ENCODE data around the gene GLI3. TPM values are rescaled to one million over a fixed set of nuclear protein-coding genes. Genes with fewer than 3 reads are reported as not detected.

GLI3 gene
- total RNA-seq, 1 experiment from 2014 or later: 45.0 TPM

- H3K4me2 ChIP-seq (ENCODE audit: insufficient read depth, insufficient read length, low read length): no peak overlapping the region
- peaks cover 23% of the 10 kb centered on the region for H3K27me3 Mint-ChIP-seq (ENCODE audit: low read depth)
- H2BK12ac ChIP-seq (ENCODE audit: insufficient read length, low read depth, low read length): no peak overlapping the region
- H3K4me3 Mint-ChIP-seq: no peak overlapping the region
- no peak overlapping the region for H4K8ac ChIP-seq (replicated peaks; ENCODE audit: insufficient read length, low read depth, low read length)
- H3K23ac ChIP-seq (ENCODE audit: insufficient read length, low read depth, low read length): no peak overlapping the region
- no peak overlapping the region for H4K91ac ChIP-seq (ENCODE audit: insufficient read length, low read depth, low read length)
- H3K36me3 Mint-ChIP-seq (ENCODE audit: insufficient read depth in 1 of 3, low read depth in 3 of 3): peaks cover 2 to 14% (median 8%) of the 10 kb centered on the region in 3 experiments; a peak in 6 of 7 replicates
- peaks cover 27 to 28% of the 10 kb centered on the region in 2 experiments for H3K4me1 Mint-ChIP-seq
- no peak overlapping the region for H3K56ac ChIP-seq (ENCODE audit: insufficient read length, low read depth, low read length)
- H3K9me3 Mint-ChIP-seq: 0 out of 5 replicates have a peak, but pooled peaks cover 0 to 1% of the 10 kb centered on the region in 2 experiments
- no peak overlapping the region for H2BK20ac ChIP-seq (ENCODE audit: low read depth, low read length, poor library complexity, severe bottlenecking)
- no peak for TF ChIP-seq CTCF (conservative IDR thresholded peaks at IDR 0.05)
- no peaks in the 10 kb centered on the region for H3K79me1 ChIP-seq (ENCODE audit: insufficient read depth, low read depth, low read length, poor library complexity, severe bottlenecking)
- H3K4me1 ChIP-seq (ENCODE audit: insufficient read depth, low read length): no peaks in the 10 kb centered on the region
- no peak overlapping the region for H3K9ac ChIP-seq (ENCODE audit: extremely low read depth, insufficient read length, low read length)
- H4K20me1 ChIP-seq (ENCODE audit: control insufficient read depth, insufficient read depth, insufficient read length): no peaks in the 10 kb centered on the region
- no peak overlapping the region for H2AK5ac ChIP-seq (ENCODE audit: insufficient read length, low read length)
- no peak overlapping the region for H3T11ph ChIP-seq (ENCODE audit: low read length)
- no peak overlapping the region for H3K18ac ChIP-seq (ENCODE audit: insufficient read length, low read depth, low read length)
- H2BK15ac ChIP-seq (ENCODE audit: low read depth, low read length): no peak overlapping the region
- no peak overlapping the region for H2BK5ac ChIP-seq (ENCODE audit: insufficient read length, low read length)
- H3K14ac ChIP-seq (ENCODE audit: insufficient read depth, low read length): no peak overlapping the region
- DNase-seq: no peak
- H4K5ac ChIP-seq (ENCODE audit: insufficient read length, low read depth, low read length): no peak overlapping the region
- no peaks in the 10 kb centered on the region for H3K9me3 ChIP-seq (ENCODE audit: control insufficient read depth, low read depth, low read length)
- no peak overlapping the region for H2BK120ac ChIP-seq (ENCODE audit: low read depth, low read length, poor library complexity, severe bottlenecking)
- no peaks in the 10 kb centered on the region for H3K23me2 ChIP-seq (ENCODE audit: insufficient read length, low read depth, low read length, poor library complexity, severe bottlenecking)
- no peaks in the 10 kb centered on the region for H3K79me2 ChIP-seq (ENCODE audit: insufficient read depth, low read length)
- H3K27ac Mint-ChIP-seq: no peak overlapping the region
- H2AFZ ChIP-seq (ENCODE audit: low read length): no peak overlapping the region
- no peak overlapping the region for H3K27ac ChIP-seq (ENCODE audit: insufficient read length, low read depth, low read length)
- no CpG with 5 or more reads among the region's 4 CpGs for WGBS (ENCODE audit: extremely low coverage, insufficient read length, low lambda C conversion rate)
- peaks cover 25% of the 10 kb centered on the region; the same call in 1 of the 2 replicates for H3K27me3 ChIP-seq (ENCODE audit: insufficient read depth, low read length)
- no peak overlapping the region for H3K4ac ChIP-seq (ENCODE audit: low read depth, low read length)
Observed at GRCh38 chr7:42099066-42099465, 137.9 kb downstream of the GLI3 start.
